Measurements from ENCODE around the gene SEMA4D.

SEMA4D gene

DNA sequence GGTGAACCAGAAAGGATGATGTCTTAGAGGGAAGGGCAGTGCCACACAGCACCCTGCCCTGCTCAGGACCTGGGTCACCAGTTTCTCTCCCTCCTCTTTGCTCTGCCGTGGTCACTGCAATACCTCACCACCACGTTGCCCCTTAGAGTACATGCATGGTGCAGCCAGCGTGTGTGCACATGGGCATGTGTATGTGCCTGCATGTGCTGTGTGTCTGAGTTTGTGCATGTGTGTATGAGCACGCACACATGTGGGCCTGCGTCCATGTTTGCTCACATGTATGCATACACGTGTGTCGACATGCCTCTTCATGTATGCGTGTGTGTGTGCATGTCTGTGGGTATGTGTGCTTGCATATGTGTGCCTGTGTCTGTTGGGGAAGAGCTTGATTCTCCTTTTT is 41.5 kb upstream of the SEMA4D start:
- Histone ChIP-seq H3K4me3 (IDR thresholded peaks at IDR 0.05; ENCODE audit: insufficient read depth, low read depth, low read length) (no peak overlapping the region), H3K79me2 (ENCODE audit: insufficient read depth, low read depth) (no peaks in the 10 kb centered on the region), H3K36me3 (ENCODE audit: insufficient read depth) (no peaks in the 10 kb centered on the region), H4K20me1 (ENCODE audit: insufficient read depth) (no peaks in the 10 kb centered on the region), H3K27me3 (ENCODE audit: insufficient read depth, low read depth) (no peaks in the 10 kb centered on the region), H3K4me2 (no peak overlapping the region), H3K9ac (no peak overlapping the region), H3K27ac (no peak overlapping the region), H2AFZ (ENCODE audit: low read depth) (no peak overlapping the region), H3K4me1 (ENCODE audit: low read depth, poor library complexity, severe bottlenecking) (no peaks in the 10 kb centered on the region)
- TF ChIP-seq, protein P1, sequence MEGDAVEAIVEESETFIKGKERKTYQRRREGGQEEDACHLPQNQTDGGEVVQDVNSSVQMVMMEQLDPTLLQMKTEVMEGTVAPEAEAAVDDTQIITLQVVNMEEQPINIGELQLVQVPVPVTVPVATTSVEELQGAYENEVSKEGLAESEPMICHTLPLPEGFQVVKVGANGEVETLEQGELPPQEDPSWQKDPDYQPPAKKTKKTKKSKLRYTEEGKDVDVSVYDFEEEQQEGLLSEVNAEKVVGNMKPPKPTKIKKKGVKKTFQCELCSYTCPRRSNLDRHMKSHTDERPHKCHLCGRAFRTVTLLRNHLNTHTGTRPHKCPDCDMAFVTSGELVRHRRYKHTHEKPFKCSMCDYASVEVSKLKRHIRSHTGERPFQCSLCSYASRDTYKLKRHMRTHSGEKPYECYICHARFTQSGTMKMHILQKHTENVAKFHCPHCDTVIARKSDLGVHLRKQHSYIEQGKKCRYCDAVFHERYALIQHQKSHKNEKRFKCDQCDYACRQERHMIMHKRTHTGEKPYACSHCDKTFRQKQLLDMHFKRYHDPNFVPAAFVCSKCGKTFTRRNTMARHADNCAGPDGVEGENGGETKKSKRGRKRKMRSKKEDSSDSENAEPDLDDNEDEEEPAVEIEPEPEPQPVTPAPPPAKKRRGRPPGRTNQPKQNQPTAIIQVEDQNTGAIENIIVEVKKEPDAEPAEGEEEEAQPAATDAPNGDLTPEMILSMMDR (conservative IDR thresholded peaks at IDR 0.05; ENCODE audit: low read depth, low read length): no peak

DNA sequence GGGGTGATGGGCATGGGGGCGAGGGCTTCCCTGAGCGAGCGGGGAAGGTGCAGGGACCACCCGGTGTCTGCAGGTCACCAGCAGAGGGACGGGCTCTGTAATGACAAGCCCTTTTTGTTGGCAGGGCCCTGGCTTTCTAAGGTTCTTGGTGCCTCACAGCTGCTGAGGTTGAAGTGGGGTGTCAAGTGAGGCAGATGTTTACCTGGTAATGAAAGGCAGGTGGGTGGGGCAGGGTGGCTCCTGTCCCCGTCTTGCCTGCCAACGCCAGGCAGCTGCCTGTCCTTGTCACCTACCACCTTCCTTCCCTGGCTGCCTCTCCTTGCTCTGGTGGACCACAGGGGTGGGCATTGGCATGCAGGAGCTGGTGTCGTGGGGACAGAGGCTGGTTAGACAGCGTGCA is 41.0 kb upstream of the SEMA4D start:
- H3K79me2 ChIP-seq (ENCODE audit: insufficient read depth, low read depth): no peaks in the 10 kb centered on the region
- no peak overlapping the region for H3K4me2 ChIP-seq
- no peaks in the 10 kb centered on the region for H4K20me1 ChIP-seq (ENCODE audit: insufficient read depth)
- H3K9ac ChIP-seq: no peak overlapping the region
- no peak overlapping the region for H2AFZ ChIP-seq (ENCODE audit: low read depth)
- no peaks in the 10 kb centered on the region for H3K27me3 ChIP-seq (ENCODE audit: insufficient read depth, low read depth)
- no peak overlapping the region for H3K27ac ChIP-seq
- H3K36me3 ChIP-seq (ENCODE audit: insufficient read depth): no peaks in the 10 kb centered on the region
- no peaks in the 10 kb centered on the region for H3K4me1 ChIP-seq (ENCODE audit: low read depth, poor library complexity, severe bottlenecking)
- TF ChIP-seq, protein P1 (conservative IDR thresholded peaks at IDR 0.05; ENCODE audit: low read depth, low read length): no peak
- no peak overlapping the region for H3K4me3 ChIP-seq (IDR thresholded peaks at IDR 0.05; ENCODE audit: insufficient read depth, low read depth, low read length)

DNA sequence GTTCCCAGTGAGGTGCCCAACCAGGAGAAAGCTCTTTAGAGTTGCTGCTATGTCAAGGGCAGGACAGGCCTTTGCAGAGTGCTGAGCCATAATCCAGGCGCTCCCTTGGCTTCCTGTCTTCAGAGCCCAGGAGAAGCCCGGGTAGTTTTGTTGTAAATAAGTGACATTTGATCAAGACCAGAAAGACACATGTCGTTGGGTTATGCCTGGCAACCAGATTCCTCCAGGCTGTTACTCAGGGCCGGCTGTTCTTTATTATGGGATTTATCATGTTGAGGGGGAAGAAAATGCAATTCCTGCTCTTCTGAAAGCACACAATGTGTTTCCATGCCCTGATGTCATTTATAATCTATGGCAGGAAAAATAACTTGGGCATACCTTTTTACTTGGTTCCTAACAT is 39.3 kb upstream of the SEMA4D start:
- no peaks in the 10 kb centered on the region for H3K36me3 ChIP-seq (ENCODE audit: insufficient read depth)
- TF ChIP-seq, protein P1 (conservative IDR thresholded peaks at IDR 0.05; ENCODE audit: low read depth, low read length): no peak
- no peak overlapping the region for H2AFZ ChIP-seq (ENCODE audit: low read depth)
- no peaks in the 10 kb centered on the region for H3K27me3 ChIP-seq (ENCODE audit: insufficient read depth, low read depth)
- H3K4me2 ChIP-seq: no peak overlapping the region
- no peak overlapping the region for H3K4me3 ChIP-seq (IDR thresholded peaks at IDR 0.05; ENCODE audit: insufficient read depth, low read depth, low read length)
- H3K9ac ChIP-seq: no peak overlapping the region
- H4K20me1 ChIP-seq (ENCODE audit: insufficient read depth): no peaks in the 10 kb centered on the region
- H3K4me1 ChIP-seq (ENCODE audit: low read depth, poor library complexity, severe bottlenecking): no peaks in the 10 kb centered on the region
- no peak overlapping the region for H3K27ac ChIP-seq
- H3K79me2 ChIP-seq (ENCODE audit: insufficient read depth, low read depth): no peaks in the 10 kb centered on the region

DNA sequence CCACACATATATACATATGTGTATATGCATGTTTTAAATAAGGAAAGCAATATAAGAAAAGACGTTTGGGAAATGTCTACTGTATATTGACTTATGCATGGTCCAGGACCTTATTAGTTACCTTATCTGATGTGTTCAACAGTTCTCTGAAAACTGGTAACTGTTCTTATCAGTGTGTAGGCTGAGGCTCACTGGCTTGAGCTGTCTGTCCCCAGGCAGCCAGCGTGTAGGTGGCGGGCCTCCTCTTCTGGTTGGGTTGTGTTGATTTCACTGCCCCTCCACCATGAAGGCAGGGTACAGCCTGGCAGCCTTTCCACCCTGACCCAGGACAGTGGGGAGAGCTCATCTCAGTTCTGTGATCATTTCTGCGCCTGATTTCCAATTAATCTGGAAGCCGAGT is 38.7 kb upstream of the SEMA4D start:
- peaks cover under 1% of the 10 kb centered on the region for H3K4me1 ChIP-seq (ENCODE audit: low read depth, poor library complexity, severe bottlenecking)
- no peak overlapping the region for H3K27ac ChIP-seq
- H3K4me2 ChIP-seq: no peak overlapping the region
- H3K79me2 ChIP-seq (ENCODE audit: insufficient read depth, low read depth): no peaks in the 10 kb centered on the region
- TF ChIP-seq, protein P1 (conservative IDR thresholded peaks at IDR 0.05; ENCODE audit: low read depth, low read length): no peak
- no peak overlapping the region for H3K9ac ChIP-seq
- H3K4me3 ChIP-seq (IDR thresholded peaks at IDR 0.05; ENCODE audit: insufficient read depth, low read depth, low read length): no peak overlapping the region
- no peaks in the 10 kb centered on the region for H4K20me1 ChIP-seq (ENCODE audit: insufficient read depth)
- H2AFZ ChIP-seq (ENCODE audit: low read depth): no peak overlapping the region
- no peaks in the 10 kb centered on the region for H3K36me3 ChIP-seq (ENCODE audit: insufficient read depth)
- H3K27me3 ChIP-seq (ENCODE audit: insufficient read depth, low read depth): no peaks in the 10 kb centered on the region

Measured in KMS-11 (cell line).